NCI-H1436 (cell line): ENCODE measurements around the gene KIF21B.

Source experiments
- DNase-seq: peaks from one replicate; lab custom pipeline; 2025; lab: John Stamatoyannopoulos, UW

KIF21B gene, protein sequence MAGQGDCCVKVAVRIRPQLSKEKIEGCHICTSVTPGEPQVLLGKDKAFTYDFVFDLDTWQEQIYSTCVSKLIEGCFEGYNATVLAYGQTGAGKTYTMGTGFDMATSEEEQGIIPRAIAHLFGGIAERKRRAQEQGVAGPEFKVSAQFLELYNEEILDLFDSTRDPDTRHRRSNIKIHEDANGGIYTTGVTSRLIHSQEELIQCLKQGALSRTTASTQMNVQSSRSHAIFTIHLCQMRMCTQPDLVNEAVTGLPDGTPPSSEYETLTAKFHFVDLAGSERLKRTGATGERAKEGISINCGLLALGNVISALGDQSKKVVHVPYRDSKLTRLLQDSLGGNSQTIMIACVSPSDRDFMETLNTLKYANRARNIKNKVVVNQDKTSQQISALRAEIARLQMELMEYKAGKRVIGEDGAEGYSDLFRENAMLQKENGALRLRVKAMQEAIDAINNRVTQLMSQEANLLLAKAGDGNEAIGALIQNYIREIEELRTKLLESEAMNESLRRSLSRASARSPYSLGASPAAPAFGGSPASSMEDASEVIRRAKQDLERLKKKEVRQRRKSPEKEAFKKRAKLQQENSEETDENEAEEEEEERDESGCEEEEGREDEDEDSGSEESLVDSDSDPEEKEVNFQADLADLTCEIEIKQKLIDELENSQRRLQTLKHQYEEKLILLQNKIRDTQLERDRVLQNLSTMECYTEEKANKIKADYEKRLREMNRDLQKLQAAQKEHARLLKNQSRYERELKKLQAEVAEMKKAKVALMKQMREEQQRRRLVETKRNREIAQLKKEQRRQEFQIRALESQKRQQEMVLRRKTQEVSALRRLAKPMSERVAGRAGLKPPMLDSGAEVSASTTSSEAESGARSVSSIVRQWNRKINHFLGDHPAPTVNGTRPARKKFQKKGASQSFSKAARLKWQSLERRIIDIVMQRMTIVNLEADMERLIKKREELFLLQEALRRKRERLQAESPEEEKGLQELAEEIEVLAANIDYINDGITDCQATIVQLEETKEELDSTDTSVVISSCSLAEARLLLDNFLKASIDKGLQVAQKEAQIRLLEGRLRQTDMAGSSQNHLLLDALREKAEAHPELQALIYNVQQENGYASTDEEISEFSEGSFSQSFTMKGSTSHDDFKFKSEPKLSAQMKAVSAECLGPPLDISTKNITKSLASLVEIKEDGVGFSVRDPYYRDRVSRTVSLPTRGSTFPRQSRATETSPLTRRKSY (N-terminal part only)

DNA sequence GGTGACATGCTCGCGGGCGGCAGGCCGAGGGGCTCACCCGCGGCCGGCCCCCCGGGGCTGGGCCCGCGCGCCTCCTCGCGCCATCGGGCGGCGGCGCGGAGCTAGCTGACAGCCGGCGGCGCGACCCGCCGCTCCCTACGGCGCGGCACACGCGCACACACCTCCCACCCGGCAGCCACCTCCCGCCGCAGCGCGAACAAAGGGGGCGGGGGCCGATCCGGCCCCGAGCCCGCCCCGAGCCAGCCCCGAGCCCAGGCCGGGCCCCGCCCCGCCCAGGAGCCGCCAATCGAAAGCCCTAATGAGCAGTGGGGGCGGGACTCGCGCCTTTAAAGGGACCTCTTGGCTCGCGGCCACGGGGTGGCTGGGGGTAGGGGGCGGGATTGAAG is at the start of gene KIF21B:
TSS of gene KIF21B (minus strand) at position 198 of the 386 bp plus-strand sequence. CDS start 331 bp downstream, outside the sequence.
- peak; percentile 92 for DNase-seq

GRCh38 chr1:201072922-201073321 is 49.4 kb upstream of the KIF21B start:
- DNase-seq = no peak

- DNase-seq = no peak
Observed at GRCh38 chr1:201072149-201072548, 48.6 kb upstream of the KIF21B start.

GRCh38 chr1:201069636-201070035 is 46.1 kb upstream of the KIF21B start:
- peak; percentile 28 for DNase-seq

GRCh38 chr1:201068976-201069375 is 45.5 kb upstream of the KIF21B start:
- no peak for DNase-seq

- DNase-seq = no peak
Observed at GRCh38 chr1:201066986-201067385, 43.5 kb upstream of the KIF21B start.

DNA sequence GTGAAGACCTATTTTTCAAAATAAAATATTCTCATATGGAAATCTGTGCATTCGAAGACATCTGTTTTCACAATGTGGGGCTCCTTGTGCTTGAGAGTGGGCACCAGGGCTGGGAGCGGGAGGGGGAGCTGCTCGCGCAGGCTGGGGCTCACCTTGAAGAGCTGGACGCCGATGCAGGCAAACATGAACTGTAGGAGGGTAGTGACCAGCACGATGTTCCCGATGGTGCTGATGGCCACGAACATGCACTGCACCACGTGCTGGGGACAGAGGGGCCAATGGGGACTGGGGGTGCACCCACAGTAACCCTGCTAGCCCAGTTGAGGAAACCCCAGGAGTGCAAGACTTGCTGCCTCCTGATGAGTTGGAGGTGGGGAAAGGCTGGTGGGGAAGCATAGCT is 42.2 kb upstream of the KIF21B start:
- DNase-seq = no peak

GRCh38 chr1:201064806-201065205 is 41.3 kb upstream of the KIF21B start:
- DNase-seq = no peak

DNA sequence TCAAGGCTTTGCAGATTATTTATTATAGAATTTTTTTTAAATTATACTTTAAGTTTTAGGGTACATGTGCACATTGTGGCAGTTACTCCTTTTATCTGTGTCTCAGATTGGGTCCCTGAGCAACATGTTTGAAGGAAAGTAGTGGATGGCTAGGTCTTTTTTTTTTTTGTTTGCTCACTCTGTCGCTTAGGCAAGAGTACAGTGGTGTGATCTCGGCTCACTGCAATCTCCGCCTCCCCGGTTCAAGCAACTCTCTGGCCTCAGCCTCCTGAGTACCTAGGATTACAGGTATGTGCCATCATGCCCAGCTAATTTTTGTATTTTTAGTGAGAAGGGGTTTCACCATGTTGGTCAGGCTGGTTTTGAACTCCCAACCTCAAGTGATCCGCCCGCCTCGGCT is 39.6 kb upstream of the KIF21B start:
- DNase-seq = no peak

- no peak for DNase-seq
Observed at GRCh38 chr1:201062511-201063091, 39.1 kb upstream of the KIF21B start.

- DNase-seq = no peak
Observed at GRCh38 chr1:201061886-201062285, 38.4 kb upstream of the KIF21B start.

- DNase-seq = no peak
Observed at GRCh38 chr1:201061049-201061448, 37.5 kb upstream of the KIF21B start.

- DNase-seq = no peak
Observed at GRCh38 chr1:201060586-201060985, 37.1 kb upstream of the KIF21B start.

- DNase-seq = peak; percentile 27
Observed at GRCh38 chr1:201059871-201060555, 36.5 kb upstream of the KIF21B start.

DNA sequence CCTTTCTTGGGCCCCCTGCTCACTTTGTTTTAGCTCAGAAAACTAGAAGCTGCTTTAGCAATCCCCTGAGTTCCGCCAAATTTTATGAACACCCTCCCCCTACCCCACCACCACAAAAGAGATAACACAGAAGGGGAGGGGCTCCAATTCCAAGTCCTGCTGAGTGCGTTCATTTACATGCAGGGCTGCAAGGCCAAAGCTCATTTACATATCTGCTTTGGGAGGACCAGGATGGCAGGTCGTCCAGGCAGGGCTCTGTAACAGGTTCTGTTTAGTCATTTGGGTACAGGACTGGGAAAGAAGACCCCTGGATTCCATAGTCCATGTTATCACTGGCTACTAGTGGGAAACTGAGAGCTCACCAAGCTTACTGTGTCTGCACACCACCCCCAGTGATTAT is 35.9 kb upstream of the KIF21B start:
- DNase-seq = no peak

GRCh38 chr1:201054091-201054543 is 30.6 kb upstream of the KIF21B start:
- DNase-seq = no peak

DNA sequence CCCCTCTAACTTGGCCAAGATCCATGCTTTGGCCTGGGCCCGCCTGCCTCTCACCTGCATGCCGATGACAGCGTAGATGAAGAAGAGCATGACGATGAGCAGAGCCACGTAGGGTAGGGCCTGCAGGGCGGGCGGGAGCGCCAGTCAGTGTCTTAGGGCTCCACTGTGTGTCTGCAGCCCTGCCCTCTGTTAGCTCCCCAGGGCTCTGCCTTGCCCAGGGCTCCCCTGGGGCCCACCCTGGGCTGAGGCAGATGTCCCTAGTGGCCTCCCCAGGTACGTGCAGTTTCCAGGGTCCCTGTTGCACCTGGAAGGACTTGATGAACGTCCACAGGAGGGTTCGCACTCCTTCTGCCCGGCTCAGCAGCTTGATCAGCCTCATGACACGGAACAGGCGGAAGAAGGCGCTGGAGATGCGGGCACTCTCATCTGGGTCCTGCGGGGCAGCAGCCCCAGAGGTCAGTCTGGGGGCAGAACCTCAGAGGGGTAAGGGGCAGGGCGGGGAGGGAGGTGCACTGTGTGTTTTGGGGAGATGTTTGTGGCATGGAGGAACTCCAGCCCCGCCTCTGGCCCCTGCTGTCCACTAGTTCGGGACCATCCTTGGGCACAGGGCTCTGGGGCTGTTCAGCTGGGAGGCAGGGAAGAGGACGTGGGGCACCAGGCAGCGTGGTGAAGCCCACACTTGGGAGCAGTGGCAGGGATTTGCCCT is 29.8 kb upstream of the KIF21B start:
- DNase-seq = peak; percentile 87

DNA sequence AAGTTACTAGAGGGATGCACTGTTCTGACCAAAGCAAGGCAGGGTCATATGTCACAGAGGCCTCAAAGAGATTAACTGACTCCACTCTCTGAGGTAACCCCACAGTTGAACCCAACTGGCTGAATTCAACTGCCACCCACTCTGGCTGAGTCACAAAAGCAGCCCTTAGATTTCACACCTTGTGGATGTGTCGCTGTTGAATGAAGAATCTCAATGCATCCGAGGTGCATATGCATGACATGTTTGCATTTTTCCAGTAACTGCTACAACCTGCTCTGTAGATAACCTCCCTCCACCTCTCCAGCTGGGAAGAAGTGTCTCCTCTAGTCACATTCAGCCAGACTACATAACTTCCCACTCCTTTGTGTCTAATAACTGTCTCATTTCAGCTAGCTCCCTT is 27.9 kb upstream of the KIF21B start:
- DNase-seq = no peak

DNA sequence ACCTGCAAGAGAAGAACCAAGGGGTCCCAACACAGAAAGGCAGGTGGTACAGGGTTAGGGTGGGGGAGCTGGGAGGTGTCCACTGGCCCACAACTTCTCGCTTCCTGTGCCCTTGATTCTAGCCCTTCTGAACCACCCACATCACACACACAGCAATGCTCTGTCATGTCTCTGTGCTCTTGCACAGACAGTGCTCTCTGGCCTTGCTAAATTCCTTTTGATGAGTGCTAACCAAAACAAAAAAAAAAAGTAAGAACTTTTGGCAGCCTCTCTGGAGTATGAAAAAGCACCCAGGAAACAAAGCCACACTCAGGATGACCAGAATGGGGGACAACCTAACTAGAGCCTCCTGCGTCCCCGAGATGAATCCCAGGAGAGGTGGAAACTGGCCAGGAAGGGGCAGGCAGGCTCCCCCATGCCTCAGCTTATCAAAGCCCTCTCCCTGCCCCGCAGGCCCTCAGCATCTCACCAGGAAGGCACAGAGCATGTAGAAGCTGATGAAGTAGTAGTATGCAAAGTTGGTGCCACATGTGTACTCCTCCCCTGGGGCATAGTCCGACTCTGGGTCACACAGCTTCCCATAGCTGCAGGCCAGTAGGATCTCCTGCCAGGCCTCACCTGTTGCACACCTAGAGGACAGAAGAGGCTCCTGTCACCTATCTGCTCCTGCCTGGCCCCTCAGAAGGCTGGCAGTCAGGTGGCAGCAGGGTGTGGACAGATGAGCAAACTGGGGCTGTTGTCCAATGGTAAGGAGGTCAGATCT is 27.2 kb upstream of the KIF21B start:
- no peak for DNase-seq
